WTC11 (cell line): ENCODE data around the gene MIGA1. TPM values are rescaled to one million over a fixed set of nuclear protein-coding genes. Genes with fewer than 3 reads are reported as not detected.

Experiments
- ATAC-seq: fragments of 200-7000 bp; cut with Tn5 transposase; 2 replicates; pipeline ENCODE4 v1.10.0; 2021; ENCODE audit warnings: mild to moderate bottlenecking, moderate library complexity
- CTCF ChIA-PET: fragments of 300-600 bp; sonication (Branson Sonifier 250); formaldehyde crosslinking; loops from one replicate; lab custom pipeline; 2021; ENCODE audit warnings: antibody characterized with exemption; lab: Charles Lee
- POLR2A ChIA-PET: fragments of 350-600 bp; sonication (Branson Sonifier 250); formaldehyde crosslinking; loops from one replicate; lab custom pipeline; 2021; ENCODE audit warnings: antibody characterized with exemption; lab: Charles Lee
- DNase-seq: peaks from one replicate; pipeline ENCODE4 v3.0.0; 2021; ENCODE audit warnings: low spot score
- H3K27ac Mint-ChIP-seq: 2 replicates; pipeline ENCODE4 v1.8.0; 2021; ENCODE audit warnings: mixed read lengths
- H3K27me3 Mint-ChIP-seq: 2 replicates; pipeline ENCODE4 v1.8.0; 2021; ENCODE audit warnings: low read depth, mild to moderate bottlenecking, moderate library complexity, mixed read lengths
- H3K36me3 Mint-ChIP-seq: 2 replicates; pipeline ENCODE4 v1.8.0; 2021; ENCODE audit warnings: mixed read lengths
- H3K4me1 Mint-ChIP-seq: 2 replicates; pipeline ENCODE4 v1.8.0; 2022; ENCODE audit warnings: mixed read lengths
- H3K4me3 Mint-ChIP-seq: 2 replicates; pipeline ENCODE4 v1.8.0; 2021; ENCODE audit warnings: mild to moderate bottlenecking, moderate library complexity, mixed read lengths
- H3K9me3 Mint-ChIP-seq: 2 replicates; pipeline ENCODE4 v1.8.0; 2021; ENCODE audit warnings: mixed read lengths
- ESRRA ChIP-seq: sonication (generic); formaldehyde crosslinking; IDR thresholded peaks from 2 replicates; pipeline ENCODE4 v1.8.1; 2022; ENCODE audit warnings: mild to moderate bottlenecking, missing genetic modification reagents, borderline replicate concordance
- MXD4 ChIP-seq: fragments of 250-450 bp; sonication (Bioruptor Pico); IDR thresholded peaks from 2 replicates; pipeline ENCODE4 v1.8.0; 2021; ENCODE audit warnings: mild to moderate bottlenecking, moderate library complexity, borderline replicate concordance
- NFE2L1 ChIP-seq: sonication (generic); formaldehyde crosslinking; IDR thresholded peaks from 2 replicates; pipeline ENCODE4 v1.8.1; 2023; ENCODE audit warnings: missing genetic modification reagents
- SMAD4 ChIP-seq: sonication (generic); formaldehyde crosslinking; IDR thresholded peaks from 2 replicates; pipeline ENCODE4 v1.8.0; 2022; ENCODE audit warnings: mild to moderate bottlenecking, missing genetic modification reagents
- TCF7 ChIP-seq: sonication (generic); formaldehyde crosslinking; IDR thresholded peaks from 2 replicates; pipeline ENCODE4 v1.8.0; 2022; ENCODE audit warnings: mild to moderate bottlenecking, low read depth, missing genetic modification reagents, moderate library complexity
- TEAD4 ChIP-seq: sonication (generic); formaldehyde crosslinking; IDR thresholded peaks from 2 replicates; pipeline ENCODE4 v1.8.0; 2022; ENCODE audit warnings: mild to moderate bottlenecking, missing genetic modification reagents
- ZBTB21 ChIP-seq: sonication (generic); formaldehyde crosslinking; IDR thresholded peaks from 2 replicates; pipeline ENCODE4 v1.8.1; 2023; ENCODE audit warnings: mild to moderate bottlenecking, missing genetic modification reagents, borderline replicate concordance
- ZNF219 ChIP-seq: sonication (generic); formaldehyde crosslinking; IDR thresholded peaks from 2 replicates; pipeline ENCODE4 v1.8.0; 2023; ENCODE audit warnings: missing genetic modification reagents, mild to moderate bottlenecking, borderline replicate concordance
- total RNA-seq: library from RNA; stranded (reverse); gene quantifications from 3 replicates; pipeline ENCODE4 v1.2.3, GENCODE V29; 2021
- TF ChIP-seq, protein P1 (sequence below): fragments of 200-600 bp; IDR thresholded peaks from 2 replicates; pipeline ENCODE4 v1.8.0; 2022; ENCODE audit warnings: antibody characterized with exemption
- TF ChIP-seq, protein P2 (sequence below): sonication (generic); formaldehyde crosslinking; IDR thresholded peaks from 2 replicates; pipeline ENCODE4 v1.8.0; 2023; ENCODE audit warnings: missing genetic modification reagents
- TF ChIP-seq, protein P3 (sequence below): sonication (generic); formaldehyde crosslinking; IDR thresholded peaks from 2 replicates; pipeline ENCODE4 v1.8.1; 2022; ENCODE audit warnings: mild to moderate bottlenecking, moderate library complexity, missing genetic modification reagents
- TF ChIP-seq, protein P4 (sequence below): sonication (generic); formaldehyde crosslinking; IDR thresholded peaks from 2 replicates; pipeline ENCODE4 v1.8.1; 2022; ENCODE audit warnings: low read depth, missing genetic modification reagents, borderline replicate concordance
- TF ChIP-seq, protein P5 (sequence below): sonication (generic); formaldehyde crosslinking; IDR thresholded peaks from 2 replicates; pipeline ENCODE4 v1.8.1; 2022; ENCODE audit warnings: low read depth, mild to moderate bottlenecking, moderate library complexity, missing genetic modification reagents, borderline replicate concordance
- TF ChIP-seq, protein P6 (sequence below): sonication (generic); formaldehyde crosslinking; IDR thresholded peaks from 2 replicates; pipeline ENCODE4 v1.8.1; 2022; ENCODE audit warnings: mild to moderate bottlenecking, missing genetic modification reagents, moderate library complexity, borderline replicate concordance
- TF ChIP-seq, protein P7 (sequence below): fragments of 250-450 bp; sonication (Bioruptor Pico); IDR thresholded peaks from 2 replicates; pipeline ENCODE4 v1.9.0; 2021; ENCODE audit warnings: mild to moderate bottlenecking, borderline replicate concordance

The MIGA1 gene
- total RNA-seq, 1 experiment from 2014 or later = 6.2 TPM

DNA sequence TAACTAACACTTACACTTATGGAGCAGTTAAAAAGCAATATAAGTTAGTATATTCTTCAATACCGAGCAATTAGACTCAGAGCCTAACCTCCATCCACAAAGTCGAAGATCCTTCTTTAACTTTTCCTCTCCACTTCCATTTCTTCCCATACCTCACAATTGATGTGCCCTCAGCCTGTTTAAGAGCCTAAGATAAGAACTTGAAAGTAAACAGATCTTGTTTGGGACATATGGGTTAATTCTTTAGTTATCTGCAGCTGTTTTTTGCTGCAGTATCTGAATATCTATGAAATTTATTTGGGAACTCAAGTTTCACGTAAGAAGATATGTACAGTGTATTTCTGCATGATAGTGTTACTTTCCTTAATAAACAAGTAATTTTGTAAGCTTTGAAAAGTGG, 51.5 kb downstream of the MIGA1 start (continued):
- TF ChIP-seq ZBTB21 (CRISPR knock-in tag) = no peak
- no peak for TF ChIP-seq NFE2L1 (CRISPR knock-in tag)
- no peak for TF ChIP-seq SMAD4 (CRISPR knock-in tag)
- TF ChIP-seq, protein P1, sequence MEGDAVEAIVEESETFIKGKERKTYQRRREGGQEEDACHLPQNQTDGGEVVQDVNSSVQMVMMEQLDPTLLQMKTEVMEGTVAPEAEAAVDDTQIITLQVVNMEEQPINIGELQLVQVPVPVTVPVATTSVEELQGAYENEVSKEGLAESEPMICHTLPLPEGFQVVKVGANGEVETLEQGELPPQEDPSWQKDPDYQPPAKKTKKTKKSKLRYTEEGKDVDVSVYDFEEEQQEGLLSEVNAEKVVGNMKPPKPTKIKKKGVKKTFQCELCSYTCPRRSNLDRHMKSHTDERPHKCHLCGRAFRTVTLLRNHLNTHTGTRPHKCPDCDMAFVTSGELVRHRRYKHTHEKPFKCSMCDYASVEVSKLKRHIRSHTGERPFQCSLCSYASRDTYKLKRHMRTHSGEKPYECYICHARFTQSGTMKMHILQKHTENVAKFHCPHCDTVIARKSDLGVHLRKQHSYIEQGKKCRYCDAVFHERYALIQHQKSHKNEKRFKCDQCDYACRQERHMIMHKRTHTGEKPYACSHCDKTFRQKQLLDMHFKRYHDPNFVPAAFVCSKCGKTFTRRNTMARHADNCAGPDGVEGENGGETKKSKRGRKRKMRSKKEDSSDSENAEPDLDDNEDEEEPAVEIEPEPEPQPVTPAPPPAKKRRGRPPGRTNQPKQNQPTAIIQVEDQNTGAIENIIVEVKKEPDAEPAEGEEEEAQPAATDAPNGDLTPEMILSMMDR = no peak
- TF ChIP-seq, protein P2, sequence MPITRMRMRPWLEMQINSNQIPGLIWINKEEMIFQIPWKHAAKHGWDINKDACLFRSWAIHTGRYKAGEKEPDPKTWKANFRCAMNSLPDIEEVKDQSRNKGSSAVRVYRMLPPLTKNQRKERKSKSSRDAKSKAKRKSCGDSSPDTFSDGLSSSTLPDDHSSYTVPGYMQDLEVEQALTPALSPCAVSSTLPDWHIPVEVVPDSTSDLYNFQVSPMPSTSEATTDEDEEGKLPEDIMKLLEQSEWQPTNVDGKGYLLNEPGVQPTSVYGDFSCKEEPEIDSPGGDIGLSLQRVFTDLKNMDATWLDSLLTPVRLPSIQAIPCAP (CRISPR knock-in tag) = no peak
- no peak for TF ChIP-seq MXD4 (CRISPR knock-in tag)
- TF ChIP-seq ZNF219 (CRISPR knock-in tag) = no peak
- TF ChIP-seq, protein P3, sequence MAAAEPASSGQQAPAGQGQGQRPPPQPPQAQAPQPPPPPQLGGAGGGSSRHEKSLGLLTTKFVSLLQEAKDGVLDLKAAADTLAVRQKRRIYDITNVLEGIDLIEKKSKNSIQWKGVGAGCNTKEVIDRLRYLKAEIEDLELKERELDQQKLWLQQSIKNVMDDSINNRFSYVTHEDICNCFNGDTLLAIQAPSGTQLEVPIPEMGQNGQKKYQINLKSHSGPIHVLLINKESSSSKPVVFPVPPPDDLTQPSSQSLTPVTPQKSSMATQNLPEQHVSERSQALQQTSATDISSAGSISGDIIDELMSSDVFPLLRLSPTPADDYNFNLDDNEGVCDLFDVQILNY = no peak
- TF ChIP-seq, all 79 proteins: peak for 0

DNA sequence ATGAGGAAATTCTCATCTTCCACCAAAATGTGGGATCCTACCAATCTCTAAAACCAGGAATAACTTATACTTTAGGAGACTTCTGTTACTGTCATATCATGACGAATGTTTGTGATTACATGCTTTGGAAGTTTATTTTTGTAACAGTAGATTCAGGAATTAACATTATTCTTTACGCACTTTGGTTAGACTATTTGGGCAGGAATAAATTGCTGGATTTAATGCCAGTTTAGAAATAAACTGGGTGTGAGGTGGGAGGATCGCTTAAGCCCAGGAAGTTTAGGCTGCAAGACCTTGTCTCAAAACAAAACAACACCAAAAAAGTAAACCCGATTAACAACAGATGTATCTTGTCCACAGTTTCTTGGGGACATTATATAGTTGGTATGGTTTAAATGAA, 52.1 kb downstream of the MIGA1 start:
- H3K27me3 Mint-ChIP-seq = no peaks in the 10 kb centered on the region
- peaks cover 8% of the 10 kb centered on the region for H3K9me3 Mint-ChIP-seq
- DNase-seq (no peak), ATAC-seq (no peak)
- no peak overlapping the region for H3K27ac Mint-ChIP-seq
- H3K36me3 Mint-ChIP-seq = peaks cover 8% of the 10 kb centered on the region
- H3K4me3 Mint-ChIP-seq = no peak overlapping the region
- H3K4me1 Mint-ChIP-seq = no peaks in the 10 kb centered on the region
- POLR2A ChIA-PET = no interaction called here
- CTCF ChIA-PET = no interaction called here
- TF ChIP-seq, protein P4, sequence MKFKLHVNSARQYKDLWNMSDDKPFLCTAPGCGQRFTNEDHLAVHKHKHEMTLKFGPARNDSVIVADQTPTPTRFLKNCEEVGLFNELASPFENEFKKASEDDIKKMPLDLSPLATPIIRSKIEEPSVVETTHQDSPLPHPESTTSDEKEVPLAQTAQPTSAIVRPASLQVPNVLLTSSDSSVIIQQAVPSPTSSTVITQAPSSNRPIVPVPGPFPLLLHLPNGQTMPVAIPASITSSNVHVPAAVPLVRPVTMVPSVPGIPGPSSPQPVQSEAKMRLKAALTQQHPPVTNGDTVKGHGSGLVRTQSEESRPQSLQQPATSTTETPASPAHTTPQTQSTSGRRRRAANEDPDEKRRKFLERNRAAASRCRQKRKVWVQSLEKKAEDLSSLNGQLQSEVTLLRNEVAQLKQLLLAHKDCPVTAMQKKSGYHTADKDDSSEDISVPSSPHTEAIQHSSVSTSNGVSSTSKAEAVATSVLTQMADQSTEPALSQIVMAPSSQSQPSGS (CRISPR knock-in tag) = no peak
- TF ChIP-seq ESRRA (CRISPR knock-in tag) (no peak), TCF7 (CRISPR knock-in tag) (no peak), TEAD4 (CRISPR knock-in tag) (no peak)
- TF ChIP-seq, protein P5, sequence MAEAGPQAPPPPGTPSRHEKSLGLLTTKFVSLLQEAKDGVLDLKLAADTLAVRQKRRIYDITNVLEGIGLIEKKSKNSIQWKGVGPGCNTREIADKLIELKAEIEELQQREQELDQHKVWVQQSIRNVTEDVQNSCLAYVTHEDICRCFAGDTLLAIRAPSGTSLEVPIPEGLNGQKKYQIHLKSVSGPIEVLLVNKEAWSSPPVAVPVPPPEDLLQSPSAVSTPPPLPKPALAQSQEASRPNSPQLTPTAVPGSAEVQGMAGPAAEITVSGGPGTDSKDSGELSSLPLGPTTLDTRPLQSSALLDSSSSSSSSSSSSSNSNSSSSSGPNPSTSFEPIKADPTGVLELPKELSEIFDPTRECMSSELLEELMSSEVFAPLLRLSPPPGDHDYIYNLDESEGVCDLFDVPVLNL (CRISPR knock-in tag) = no peak
- TF ChIP-seq, protein P6, sequence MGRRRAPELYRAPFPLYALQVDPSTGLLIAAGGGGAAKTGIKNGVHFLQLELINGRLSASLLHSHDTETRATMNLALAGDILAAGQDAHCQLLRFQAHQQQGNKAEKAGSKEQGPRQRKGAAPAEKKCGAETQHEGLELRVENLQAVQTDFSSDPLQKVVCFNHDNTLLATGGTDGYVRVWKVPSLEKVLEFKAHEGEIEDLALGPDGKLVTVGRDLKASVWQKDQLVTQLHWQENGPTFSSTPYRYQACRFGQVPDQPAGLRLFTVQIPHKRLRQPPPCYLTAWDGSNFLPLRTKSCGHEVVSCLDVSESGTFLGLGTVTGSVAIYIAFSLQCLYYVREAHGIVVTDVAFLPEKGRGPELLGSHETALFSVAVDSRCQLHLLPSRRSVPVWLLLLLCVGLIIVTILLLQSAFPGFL = no peak
- TF ChIP-seq, protein P7, sequence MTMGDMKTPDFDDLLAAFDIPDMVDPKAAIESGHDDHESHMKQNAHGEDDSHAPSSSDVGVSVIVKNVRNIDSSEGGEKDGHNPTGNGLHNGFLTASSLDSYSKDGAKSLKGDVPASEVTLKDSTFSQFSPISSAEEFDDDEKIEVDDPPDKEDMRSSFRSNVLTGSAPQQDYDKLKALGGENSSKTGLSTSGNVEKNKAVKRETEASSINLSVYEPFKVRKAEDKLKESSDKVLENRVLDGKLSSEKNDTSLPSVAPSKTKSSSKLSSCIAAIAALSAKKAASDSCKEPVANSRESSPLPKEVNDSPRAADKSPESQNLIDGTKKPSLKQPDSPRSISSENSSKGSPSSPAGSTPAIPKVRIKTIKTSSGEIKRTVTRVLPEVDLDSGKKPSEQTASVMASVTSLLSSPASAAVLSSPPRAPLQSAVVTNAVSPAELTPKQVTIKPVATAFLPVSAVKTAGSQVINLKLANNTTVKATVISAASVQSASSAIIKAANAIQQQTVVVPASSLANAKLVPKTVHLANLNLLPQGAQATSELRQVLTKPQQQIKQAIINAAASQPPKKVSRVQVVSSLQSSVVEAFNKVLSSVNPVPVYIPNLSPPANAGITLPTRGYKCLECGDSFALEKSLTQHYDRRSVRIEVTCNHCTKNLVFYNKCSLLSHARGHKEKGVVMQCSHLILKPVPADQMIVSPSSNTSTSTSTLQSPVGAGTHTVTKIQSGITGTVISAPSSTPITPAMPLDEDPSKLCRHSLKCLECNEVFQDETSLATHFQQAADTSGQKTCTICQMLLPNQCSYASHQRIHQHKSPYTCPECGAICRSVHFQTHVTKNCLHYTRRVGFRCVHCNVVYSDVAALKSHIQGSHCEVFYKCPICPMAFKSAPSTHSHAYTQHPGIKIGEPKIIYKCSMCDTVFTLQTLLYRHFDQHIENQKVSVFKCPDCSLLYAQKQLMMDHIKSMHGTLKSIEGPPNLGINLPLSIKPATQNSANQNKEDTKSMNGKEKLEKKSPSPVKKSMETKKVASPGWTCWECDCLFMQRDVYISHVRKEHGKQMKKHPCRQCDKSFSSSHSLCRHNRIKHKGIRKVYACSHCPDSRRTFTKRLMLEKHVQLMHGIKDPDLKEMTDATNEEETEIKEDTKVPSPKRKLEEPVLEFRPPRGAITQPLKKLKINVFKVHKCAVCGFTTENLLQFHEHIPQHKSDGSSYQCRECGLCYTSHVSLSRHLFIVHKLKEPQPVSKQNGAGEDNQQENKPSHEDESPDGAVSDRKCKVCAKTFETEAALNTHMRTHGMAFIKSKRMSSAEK (CRISPR knock-in tag) = no peak
